ENCODE data around the gene C19orf73. TPM values are rescaled to one million over a fixed set of nuclear protein-coding genes. Genes with fewer than 3 reads are reported as not detected.

The C19orf73 gene
- total RNA-seq, 1 experiment from 2014 or later = 5.5 TPM

GRCh38 chr19:49103331-49104085 is 15.4 kb downstream of the C19orf73 start:
- Histone ChIP-seq H3K4me3 (ENCODE audit: low read length) (no peak overlapping the region), H3K4me1 (ENCODE audit: low read length) (no peaks in the 10 kb centered on the region), H3K27ac (ENCODE audit: low read length) (no peak overlapping the region), H3K79me2 (ENCODE audit: low read length) (peaks cover 10% of the 10 kb centered on the region), H3K36me3 (ENCODE audit: insufficient read depth, low read length) (peaks cover 60% of the 10 kb centered on the region), H2AFZ (ENCODE audit: low read length) (no peak overlapping the region), H3K9me2 (replicated peaks; ENCODE audit: insufficient read depth, low read length) (no peaks in the 10 kb centered on the region), H3K4me2 (ENCODE audit: low read depth, low read length, poor library complexity, severe bottlenecking) (no peak overlapping the region), H4K20me1 (ENCODE audit: insufficient read depth, low read depth, low read length) (peaks cover 78% of the 10 kb centered on the region), H3K9me3 (ENCODE audit: low read length) (no peaks in the 10 kb centered on the region), H3K9ac (ENCODE audit: low read length) (no peak overlapping the region), H3K27me3 (ENCODE audit: low read length) (no peaks in the 10 kb centered on the region)
- no peak for DNase-seq

- no peaks in the 10 kb centered on the region for H3K27me3 ChIP-seq (ENCODE audit: low read length)
- no peak overlapping the region for H2AFZ ChIP-seq (ENCODE audit: low read length)
- H4K20me1 ChIP-seq (ENCODE audit: insufficient read depth, low read depth, low read length) = peaks cover 78% of the 10 kb centered on the region
- H3K36me3 ChIP-seq (ENCODE audit: insufficient read depth, low read length) = peaks cover 58% of the 10 kb centered on the region
- no peak overlapping the region for H3K4me2 ChIP-seq (ENCODE audit: low read depth, low read length, poor library complexity, severe bottlenecking)
- no peaks in the 10 kb centered on the region for H3K9me3 ChIP-seq (ENCODE audit: low read length)
- DNase-seq = no peak
- no peaks in the 10 kb centered on the region for H3K9me2 ChIP-seq (replicated peaks; ENCODE audit: insufficient read depth, low read length)
- no peak overlapping the region for H3K4me3 ChIP-seq (ENCODE audit: low read length)
- H3K79me2 ChIP-seq (ENCODE audit: low read length) = peaks cover 21% of the 10 kb centered on the region
- no peak overlapping the region for H3K9ac ChIP-seq (ENCODE audit: low read length)
- H3K27ac ChIP-seq (ENCODE audit: low read length) = no peak overlapping the region
- H3K4me1 ChIP-seq (ENCODE audit: low read length) = no peaks in the 10 kb centered on the region
Observed at GRCh38 chr19:49102303-49102702, 16.6 kb downstream of the C19orf73 start.

GRCh38 chr19:49101160-49101559 is 17.8 kb downstream of the C19orf73 start:
- H3K27ac ChIP-seq (ENCODE audit: low read length) = no peak overlapping the region
- peaks cover 24% of the 10 kb centered on the region for H3K79me2 ChIP-seq (ENCODE audit: low read length)
- H3K4me2 ChIP-seq (ENCODE audit: low read depth, low read length, poor library complexity, severe bottlenecking) = no peak overlapping the region
- H3K9me3 ChIP-seq (ENCODE audit: low read length) = no peaks in the 10 kb centered on the region
- H3K4me1 ChIP-seq (ENCODE audit: low read length) = no peaks in the 10 kb centered on the region
- no peaks in the 10 kb centered on the region for H3K9me2 ChIP-seq (replicated peaks; ENCODE audit: insufficient read depth, low read length)
- H4K20me1 ChIP-seq (ENCODE audit: insufficient read depth, low read depth, low read length) = peaks cover 71% of the 10 kb centered on the region
- H3K9ac ChIP-seq (ENCODE audit: low read length) = no peak overlapping the region
- no peak overlapping the region for H2AFZ ChIP-seq (ENCODE audit: low read length)
- no peaks in the 10 kb centered on the region for H3K27me3 ChIP-seq (ENCODE audit: low read length)
- peaks cover 55% of the 10 kb centered on the region for H3K36me3 ChIP-seq (ENCODE audit: insufficient read depth, low read length)
- DNase-seq = no peak
- no peak overlapping the region for H3K4me3 ChIP-seq (ENCODE audit: low read length)

- peaks cover 35% of the 10 kb centered on the region for H3K79me2 ChIP-seq (ENCODE audit: low read length)
Observed at GRCh38 chr19:49098795-49099194, 20.1 kb downstream of the C19orf73 start.

GRCh38 chr19:49097453-49098288 is 21.3 kb downstream of the C19orf73 start:
- Histone ChIP-seq H3K9ac (ENCODE audit: low read length) (no peak overlapping the region), H3K27ac (ENCODE audit: low read length) (no peak overlapping the region), H2AFZ (ENCODE audit: low read length) (no peak overlapping the region), H3K4me1 (ENCODE audit: low read length) (no peaks in the 10 kb centered on the region), H3K36me3 (ENCODE audit: insufficient read depth, low read length) (peaks cover 48% of the 10 kb centered on the region), H4K20me1 (ENCODE audit: insufficient read depth, low read depth, low read length) (peaks cover 68% of the 10 kb centered on the region), H3K27me3 (ENCODE audit: low read length) (no peaks in the 10 kb centered on the region), H3K4me2 (ENCODE audit: low read depth, low read length, poor library complexity, severe bottlenecking) (no peak overlapping the region), H3K9me2 (replicated peaks; ENCODE audit: insufficient read depth, low read length) (no peaks in the 10 kb centered on the region), H3K4me3 (ENCODE audit: low read length) (no peak overlapping the region), H3K9me3 (ENCODE audit: low read length) (no peaks in the 10 kb centered on the region), H3K79me2 (ENCODE audit: low read length) (peaks cover 39% of the 10 kb centered on the region)
- DNase-seq = peak; percentile 96

More at GRCh38 chr19:49098795-49099194, 20.1 kb downstream of the C19orf73 start:
- peaks cover 73% of the 10 kb centered on the region for H4K20me1 ChIP-seq (ENCODE audit: insufficient read depth, low read depth, low read length)
- H3K9me3 ChIP-seq (ENCODE audit: low read length) = no peaks in the 10 kb centered on the region
- no peak overlapping the region for H3K9ac ChIP-seq (ENCODE audit: low read length)
- no peak overlapping the region for H3K27ac ChIP-seq (ENCODE audit: low read length)
- no peak overlapping the region for H3K4me3 ChIP-seq (ENCODE audit: low read length)
- H3K36me3 ChIP-seq (ENCODE audit: insufficient read depth, low read length) = peaks cover 45% of the 10 kb centered on the region
- H2AFZ ChIP-seq (ENCODE audit: low read length) = no peak overlapping the region
- no peak for DNase-seq
- H3K27me3 ChIP-seq (ENCODE audit: low read length) = no peaks in the 10 kb centered on the region
- H3K9me2 ChIP-seq (replicated peaks; ENCODE audit: insufficient read depth, low read length) = no peaks in the 10 kb centered on the region
- H3K4me1 ChIP-seq (ENCODE audit: low read length) = no peaks in the 10 kb centered on the region
- H3K4me2 ChIP-seq (ENCODE audit: low read depth, low read length, poor library complexity, severe bottlenecking) = no peak overlapping the region

- no peak for DNase-seq
- Histone ChIP-seq H3K36me3 (ENCODE audit: insufficient read depth, low read length) (peaks cover 47% of the 10 kb centered on the region), H3K9me3 (ENCODE audit: low read length) (no peaks in the 10 kb centered on the region), H3K4me3 (ENCODE audit: low read length) (no peak overlapping the region), H3K79me2 (ENCODE audit: low read length) (peaks cover 56% of the 10 kb centered on the region), H3K27ac (ENCODE audit: low read length) (no peak overlapping the region), H3K4me1 (ENCODE audit: low read length) (no peaks in the 10 kb centered on the region), H2AFZ (ENCODE audit: low read length) (no peak overlapping the region), H3K9ac (ENCODE audit: low read length) (no peak overlapping the region), H3K9me2 (replicated peaks; ENCODE audit: insufficient read depth, low read length) (no peaks in the 10 kb centered on the region), H3K4me2 (ENCODE audit: low read depth, low read length, poor library complexity, severe bottlenecking) (no peak overlapping the region), H3K27me3 (ENCODE audit: low read length) (no peaks in the 10 kb centered on the region), H4K20me1 (ENCODE audit: insufficient read depth, low read depth, low read length) (peaks cover 68% of the 10 kb centered on the region)
Observed at GRCh38 chr19:49094505-49095482, 24.1 kb downstream of the C19orf73 start.

- Histone ChIP-seq H3K9ac (ENCODE audit: low read length) (no peak overlapping the region), H3K27ac (ENCODE audit: low read length) (no peak overlapping the region), H3K9me2 (replicated peaks; ENCODE audit: insufficient read depth, low read length) (no peaks in the 10 kb centered on the region), H4K20me1 (ENCODE audit: insufficient read depth, low read depth, low read length) (peaks cover 65% of the 10 kb centered on the region), H3K4me1 (ENCODE audit: low read length) (no peaks in the 10 kb centered on the region), H3K27me3 (ENCODE audit: low read length) (no peaks in the 10 kb centered on the region), H3K36me3 (ENCODE audit: insufficient read depth, low read length) (peaks cover 43% of the 10 kb centered on the region), H3K4me3 (ENCODE audit: low read length) (no peak overlapping the region), H3K9me3 (ENCODE audit: low read length) (no peaks in the 10 kb centered on the region), H3K79me2 (ENCODE audit: low read length) (peaks cover 56% of the 10 kb centered on the region), H3K4me2 (ENCODE audit: low read depth, low read length, poor library complexity, severe bottlenecking) (no peak overlapping the region), H2AFZ (ENCODE audit: low read length) (no peak overlapping the region)
- DNase-seq = no peak
Observed at GRCh38 chr19:49092686-49093085, 26.3 kb downstream of the C19orf73 start.

All from Karpas-422 (cell line).